ENCODE results near the gene MAP1LC3B.

The MAP1LC3B gene

DNA sequence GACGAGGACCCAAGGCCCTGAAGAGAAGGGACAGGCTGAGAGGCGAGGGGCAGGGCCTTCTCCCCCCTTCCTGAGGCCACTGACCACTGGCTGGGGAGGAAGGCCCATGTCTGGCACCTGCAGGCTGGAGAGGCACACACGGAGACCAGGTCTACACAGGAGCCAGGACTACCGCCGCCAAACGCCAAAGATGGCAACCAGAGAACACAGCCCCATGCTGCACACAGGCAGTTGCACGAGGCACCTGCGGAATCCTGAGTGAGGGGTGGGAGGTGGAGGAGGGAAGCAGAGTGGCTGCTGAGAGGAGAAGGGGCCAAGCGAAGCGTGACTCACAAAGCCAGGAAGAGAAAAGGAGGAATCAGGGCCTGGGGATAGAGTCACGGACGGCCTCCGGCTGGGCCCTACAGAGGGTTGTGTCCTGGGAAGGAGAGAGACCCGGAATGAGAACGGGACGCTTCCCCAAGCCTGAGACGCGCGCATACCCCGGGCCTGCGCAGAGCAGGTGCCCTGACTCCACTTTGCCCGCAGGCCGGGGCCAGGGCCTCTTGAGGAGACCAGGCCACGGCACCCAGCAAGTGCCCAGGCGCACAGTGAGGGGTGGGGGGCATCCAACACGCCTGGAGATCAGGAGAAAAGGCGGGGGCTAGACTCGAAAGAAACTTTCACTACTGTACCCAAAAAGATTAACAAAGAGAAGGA, 46.3 kb upstream of the MAP1LC3B start:
- peaks cover 0 to 33% (median 25%) of the 10 kb centered on the region in 4 experiments for H3K36me3 ChIP-seq (ENCODE audit: control insufficient read depth in 4 of 4, insufficient read depth in 4 of 4, low read length in 3 of 4)
- DNase-seq: no peak
- no peaks in the 10 kb centered on the region for H3K27me3 ChIP-seq (replicated peaks in 2 of 5; ENCODE audit: control insufficient read depth in 4 of 5, insufficient read depth in 5 of 5, low read length in 4 of 5)
- ChIA-PET POLR2A (no interaction called here), CTCF (interaction anchor here (0.9 kb wide), 1 partner anchor 10 kb away, joined by 3 read pairs; no protein-coding TSS in a partner anchor)
- no peak overlapping the region for H3K27ac ChIP-seq (ENCODE audit: insufficient read depth in 1 of 2, low read depth in 1 of 2, low read length in 2 of 2, poor library complexity in 1 of 2, severe bottlenecking in 2 of 2)
- peak overlapping the region in 1 of 7 experiments; percentile 28 for H3K4me3 ChIP-seq (ENCODE audit: control insufficient read depth in 1 of 7, extremely low read depth in 1 of 7, insufficient read depth in 4 of 7, low read depth in 2 of 7, low read length in 6 of 7)
- 97% methylated on average over 24 of the region's 28 CpGs for WGBS (ENCODE audit: insufficient coverage)
- H3K4me1 ChIP-seq (ENCODE audit: control extremely low read depth in 1 of 4, control insufficient read depth in 4 of 4, insufficient read depth in 4 of 4, low read length in 3 of 4): peaks cover 0 to 6% (median 3%) of the 10 kb centered on the region in 4 experiments
- no peaks in the 10 kb centered on the region for H3K9me3 ChIP-seq (ENCODE audit: control extremely low read depth in 1 of 5, control insufficient read depth in 4 of 5, insufficient read depth in 2 of 5, low read depth in 1 of 5, low read length in 4 of 5)

- H3K27me3 ChIP-seq (replicated peaks in 2 of 5; ENCODE audit: control insufficient read depth in 4 of 5, insufficient read depth in 5 of 5, low read length in 4 of 5): no peaks in the 10 kb centered on the region
- H3K4me1 ChIP-seq (ENCODE audit: control extremely low read depth in 1 of 4, control insufficient read depth in 4 of 4, insufficient read depth in 4 of 4, low read length in 3 of 4): peaks cover 0 to 6% (median 3%) of the 10 kb centered on the region in 4 experiments
- POLR2A ChIA-PET: no interaction called here
- H3K27ac ChIP-seq (ENCODE audit: insufficient read depth in 1 of 2, low read depth in 1 of 2, low read length in 2 of 2, poor library complexity in 1 of 2, severe bottlenecking in 2 of 2): no peak overlapping the region
- no peaks in the 10 kb centered on the region for H3K9me3 ChIP-seq (ENCODE audit: control extremely low read depth in 1 of 5, control insufficient read depth in 4 of 5, insufficient read depth in 2 of 5, low read depth in 1 of 5, low read length in 4 of 5)
- WGBS (ENCODE audit: insufficient coverage): 92% methylated on average over 21 of the region's 21 CpGs
- CTCF ChIA-PET: no interaction called here
- no peak overlapping the region for H3K4me3 ChIP-seq (ENCODE audit: control insufficient read depth in 1 of 7, extremely low read depth in 1 of 7, insufficient read depth in 4 of 7, low read depth in 2 of 7, low read length in 6 of 7)
- peaks cover 0 to 33% (median 25%) of the 10 kb centered on the region in 4 experiments for H3K36me3 ChIP-seq (ENCODE audit: control insufficient read depth in 4 of 4, insufficient read depth in 4 of 4, low read length in 3 of 4)
- DNase-seq: no peak
Measured at GRCh38 chr16:87346517-87347060, 45.5 kb upstream of the MAP1LC3B start.

- CTCF ChIA-PET: interaction anchor here (1.2 to 1.8 kb wide), 3 partner anchors 12 to 24 kb away, joined by 3 to 6 read pairs (median 3); no protein-coding TSS in a partner anchor
- H3K4me3 ChIP-seq (ENCODE audit: control insufficient read depth in 1 of 7, extremely low read depth in 1 of 7, insufficient read depth in 4 of 7, low read depth in 2 of 7, low read length in 6 of 7): no peak overlapping the region
- 89% methylated on average over 9 of the region's 13 CpGs for WGBS (ENCODE audit: insufficient coverage)
Measured at GRCh38 chr16:87347932-87348615, 44.1 kb upstream of the MAP1LC3B start.

GRCh38 chr16:87348616-87349157, 43.4 kb upstream of the MAP1LC3B start:
- CTCF ChIA-PET: interaction anchor here (1.3 to 1.8 kb wide), 2 partner anchors 12 to 22 kb away, joined by 3 to 6 read pairs; no protein-coding TSS in a partner anchor
- H3K27ac ChIP-seq (ENCODE audit: insufficient read depth in 1 of 2, low read depth in 1 of 2, low read length in 2 of 2, poor library complexity in 1 of 2, severe bottlenecking in 2 of 2): no peak overlapping the region
- DNase-seq: no peak
- H3K4me1 ChIP-seq (ENCODE audit: control extremely low read depth in 1 of 4, control insufficient read depth in 4 of 4, insufficient read depth in 4 of 4, low read length in 3 of 4): peaks cover 0 to 6% (median 3%) of the 10 kb centered on the region in 4 experiments
- POLR2A ChIA-PET: no interaction called here
- no peak overlapping the region for H3K4me3 ChIP-seq (ENCODE audit: control insufficient read depth in 1 of 7, extremely low read depth in 1 of 7, insufficient read depth in 4 of 7, low read depth in 2 of 7, low read length in 6 of 7)
- H3K27me3 ChIP-seq (replicated peaks in 2 of 5; ENCODE audit: control insufficient read depth in 4 of 5, insufficient read depth in 5 of 5, low read length in 4 of 5): no peaks in the 10 kb centered on the region
- no peaks in the 10 kb centered on the region for H3K9me3 ChIP-seq (ENCODE audit: control extremely low read depth in 1 of 5, control insufficient read depth in 4 of 5, insufficient read depth in 2 of 5, low read depth in 1 of 5, low read length in 4 of 5)
- peaks cover 0 to 19% (median 7%) of the 10 kb centered on the region in 4 experiments for H3K36me3 ChIP-seq (ENCODE audit: control insufficient read depth in 4 of 4, insufficient read depth in 4 of 4, low read length in 3 of 4)
- WGBS (ENCODE audit: insufficient coverage): 99% methylated on average over 13 of the region's 13 CpGs

More at GRCh38 chr16:87347932-87348615, 44.1 kb upstream of the MAP1LC3B start:
- Histone ChIP-seq H3K27me3 (replicated peaks in 2 of 5; ENCODE audit: control insufficient read depth in 4 of 5, insufficient read depth in 5 of 5, low read length in 4 of 5) (no peaks in the 10 kb centered on the region), H3K27ac (ENCODE audit: insufficient read depth in 1 of 2, low read depth in 1 of 2, low read length in 2 of 2, poor library complexity in 1 of 2, severe bottlenecking in 2 of 2) (no peak overlapping the region), H3K36me3 (ENCODE audit: control insufficient read depth in 4 of 4, insufficient read depth in 4 of 4, low read length in 3 of 4) (peaks cover 0 to 18% (median 12%) of the 10 kb centered on the region in 4 experiments), H3K9me3 (ENCODE audit: control extremely low read depth in 1 of 5, control insufficient read depth in 4 of 5, insufficient read depth in 2 of 5, low read depth in 1 of 5, low read length in 4 of 5) (no peaks in the 10 kb centered on the region), H3K4me1 (ENCODE audit: control extremely low read depth in 1 of 4, control insufficient read depth in 4 of 4, insufficient read depth in 4 of 4, low read length in 3 of 4) (peaks cover 0 to 6% (median 3%) of the 10 kb centered on the region in 4 experiments)
- DNase-seq: no peak
- POLR2A ChIA-PET: no interaction called here

- CTCF ChIA-PET: interaction anchor here (0.6 to 1.8 kb wide), 2 partner anchors 20 to 786 kb away, joined by 3 to 6 read pairs; no protein-coding TSS in a partner anchor
- POLR2A ChIA-PET: no interaction called here
- Histone ChIP-seq H3K27ac (ENCODE audit: insufficient read depth in 1 of 2, low read depth in 1 of 2, low read length in 2 of 2, poor library complexity in 1 of 2, severe bottlenecking in 2 of 2) (no peak overlapping the region), H3K4me3 (ENCODE audit: control insufficient read depth in 1 of 7, extremely low read depth in 1 of 7, insufficient read depth in 4 of 7, low read depth in 2 of 7, low read length in 6 of 7) (no peak overlapping the region), H3K27me3 (replicated peaks in 2 of 5; ENCODE audit: control insufficient read depth in 4 of 5, insufficient read depth in 5 of 5, low read length in 4 of 5) (no peaks in the 10 kb centered on the region), H3K4me1 (ENCODE audit: control extremely low read depth in 1 of 4, control insufficient read depth in 4 of 4, insufficient read depth in 4 of 4, low read length in 3 of 4) (peaks cover 0 to 6% (median 2%) of the 10 kb centered on the region in 4 experiments), H3K9me3 (ENCODE audit: control extremely low read depth in 1 of 5, control insufficient read depth in 4 of 5, insufficient read depth in 2 of 5, low read depth in 1 of 5, low read length in 4 of 5) (no peaks in the 10 kb centered on the region), H3K36me3 (ENCODE audit: control insufficient read depth in 4 of 4, insufficient read depth in 4 of 4, low read length in 3 of 4) (peaks cover 0 to 14% (median 6%) of the 10 kb centered on the region in 4 experiments)
- DNase-seq: no peak
- 94% methylated on average over 8 of the region's 8 CpGs for WGBS (ENCODE audit: insufficient coverage)
Measured at GRCh38 chr16:87350031-87350430, 42.1 kb upstream of the MAP1LC3B start.

GRCh38 chr16:87350681-87351319, 41.3 kb upstream of the MAP1LC3B start:
- POLR2A ChIA-PET: no interaction called here
- Histone ChIP-seq H3K27me3 (replicated peaks in 2 of 5; ENCODE audit: control insufficient read depth in 4 of 5, insufficient read depth in 5 of 5, low read length in 4 of 5) (no peaks in the 10 kb centered on the region), H3K4me3 (ENCODE audit: control insufficient read depth in 1 of 7, extremely low read depth in 1 of 7, insufficient read depth in 4 of 7, low read depth in 2 of 7, low read length in 6 of 7) (no peak overlapping the region), H3K36me3 (ENCODE audit: control insufficient read depth in 4 of 4, insufficient read depth in 4 of 4, low read length in 3 of 4) (peaks cover 0 to 13% (median 5%) of the 10 kb centered on the region in 4 experiments), H3K9me3 (ENCODE audit: control extremely low read depth in 1 of 5, control insufficient read depth in 4 of 5, insufficient read depth in 2 of 5, low read depth in 1 of 5, low read length in 4 of 5) (no peaks in the 10 kb centered on the region), H3K4me1 (ENCODE audit: control extremely low read depth in 1 of 4, control insufficient read depth in 4 of 4, insufficient read depth in 4 of 4, low read length in 3 of 4) (peaks cover 0 to 2% (median 0%) of the 10 kb centered on the region in 4 experiments), H3K27ac (ENCODE audit: insufficient read depth in 1 of 2, low read depth in 1 of 2, low read length in 2 of 2, poor library complexity in 1 of 2, severe bottlenecking in 2 of 2) (no peak overlapping the region)
- CTCF ChIA-PET: no interaction called here
- 92% methylated on average over 19 of the region's 23 CpGs for WGBS (ENCODE audit: insufficient coverage)
- DNase-seq: no peak

Data from common myeloid progenitor, CD34-positive (primary cell).